ENCODE measurements around the gene TOMM5.

The TOMM5 gene

GRCh38 chr9:37563806-37564513 is 28.4 kb downstream of the TOMM5 start:
- DNase-seq (ENCODE audit: low read depth in 2 of 2): no peak

GRCh38 chr9:37562826-37563225 is 29.6 kb downstream of the TOMM5 start:
- DNase-seq (ENCODE audit: low read depth in 2 of 2): no peak

GRCh38 chr9:37561682-37562081 is 30.7 kb downstream of the TOMM5 start:
- no peak for DNase-seq (ENCODE audit: low read depth in 2 of 2)

- DNase-seq (ENCODE audit: low read depth in 2 of 2): no peak
These were observed 32.4 kb downstream of the TOMM5 start for GRCh38 chr9:37559855-37560592.

- DNase-seq (ENCODE audit: low read depth in 2 of 2): no peak
These were observed 33.3 kb downstream of the TOMM5 start for GRCh38 chr9:37559125-37559524.

GRCh38 chr9:37555786-37556185 is 36.6 kb downstream of the TOMM5 start:
- DNase-seq (ENCODE audit: low read depth in 2 of 2): no peak

- DNase-seq (ENCODE audit: low read depth in 2 of 2): no peak
These were observed 38.1 kb downstream of the TOMM5 start for GRCh38 chr9:37554318-37554717.

GRCh38 chr9:37551888-37552287 is 40.5 kb downstream of the TOMM5 start:
- DNase-seq (ENCODE audit: low read depth in 2 of 2): no peak

GRCh38 chr9:37551468-37551867 is 40.9 kb downstream of the TOMM5 start:
- no peak for DNase-seq (ENCODE audit: low read depth in 2 of 2)

- DNase-seq (ENCODE audit: low read depth in 2 of 2): no peak
These were observed 41.6 kb downstream of the TOMM5 start for GRCh38 chr9:37550781-37551180.

- no peak for DNase-seq (ENCODE audit: low read depth in 2 of 2)
These were observed 42.9 kb downstream of the TOMM5 start for GRCh38 chr9:37549527-37549926.

- no peak for DNase-seq (ENCODE audit: low read depth in 2 of 2)
These were observed 45.0 kb downstream of the TOMM5 start for GRCh38 chr9:37547328-37547878.

GRCh38 chr9:37543468-37543867 is 48.9 kb downstream of the TOMM5 start:
- DNase-seq (ENCODE audit: low read depth in 2 of 2): no peak

GRCh38 chr9:37542895-37543294 is 49.5 kb downstream of the TOMM5 start:
- DNase-seq (ENCODE audit: low read depth in 2 of 2): no peak

- no peak for DNase-seq (ENCODE audit: low read depth in 2 of 2)
These were observed 49.9 kb downstream of the TOMM5 start for GRCh38 chr9:37542488-37542887.

GRCh38 chr9:37541465-37541864 is 50.9 kb downstream of the TOMM5 start:
- DNase-seq (ENCODE audit: low read depth in 2 of 2): no peak

GRCh38 chr9:37540634-37541033 is 51.8 kb downstream of the TOMM5 start:
- DNase-seq (ENCODE audit: low read depth in 2 of 2): no peak

GRCh38 chr9:37539634-37540033 is 52.8 kb downstream of the TOMM5 start:
- no peak for DNase-seq (ENCODE audit: low read depth in 2 of 2)

All from stimulated activated CD8-positive, alpha-beta memory T cell treated with anti-CD3 and anti-CD28 coated beads, Interleukin-15, amount 100 ng/mL, for 4 hours (primary cell).